HCT116 (cell line): ENCODE data around the gene TAF10. TPM values are rescaled to one million over a fixed set of nuclear protein-coding genes. Genes with fewer than 3 reads are reported as not detected.

ENCODE experiments used
- ATAC-seq: fragments of 200-7000 bp; cut with Tn5 transposase; 2 replicates; pipeline ENCODE4 v1.9.1; 2020; ENCODE audit warnings: mild to moderate bottlenecking, moderate library complexity
- BruUV-seq: library from RNA; stranded (reverse); fragments of 400-500 nt; replicated peaks from 2 replicates; lab custom pipeline; 2021; lab: Mats Ljungman, UMichigan
- CTCF ChIA-PET: fragments of 300-600 bp; sonication (Branson Sonifier 250); formaldehyde crosslinking; loops from one replicate; lab custom pipeline; 2021; ENCODE audit warnings: antibody characterized with exemption; lab: Charles Lee
- POLR2A ChIA-PET: fragments of 300-600, 350-600 bp; sonication (Branson Sonifier 250); formaldehyde crosslinking; loops from one replicate; lab custom pipeline; 2021; ENCODE audit warnings: antibody characterized with exemption; lab: Charles Lee
- RAD21 ChIA-PET, 2 experiments: fragments of 300-600 bp; sonication (Branson Sonifier 250); formaldehyde crosslinking; loops; one replicate each; lab custom pipeline; 2023; ENCODE audit warnings: low total read pairs in 2 of 2; ENCODE audit not compliant: uncharacterized antibody in 2 of 2, unreplicated experiment in 2 of 2, low non-redundant PET in 1 of 2; lab: Charles Lee
- DNase-seq: peaks from one replicate; pipeline ENCODE4 v3.0.0-alpha.2; 2010; ENCODE audit warnings: low read depth, low spot score
- H2AFZ ChIP-seq: fragments of 200-600 bp; shearing (Covaris generic), sonication (generic); 2 replicates; pipeline ENCODE4 v1.6.1; 2017; ENCODE audit warnings: low read depth, mixed run types, mixed read lengths, antibody characterized with exemption, low read length; ENCODE audit not compliant: poor library complexity, severe bottlenecking
- H3K27ac ChIP-seq: 2 replicates; pipeline ENCODE4 v1.5.1; 2012; ENCODE audit warnings: low read depth, low read length
- H3K27me3 ChIP-seq: fragments of 200-600 bp; sonication (generic); 2 replicates; pipeline ENCODE4 v1.6.1; 2016; ENCODE audit warnings: mixed run types, low read length, mixed read lengths; ENCODE audit not compliant: insufficient read depth
- H3K36me3 ChIP-seq, 2 experiments: fragments of 200-500 bp in 1 of 2; fragments of 200-600 bp in 1 of 2; sonication (Bioruptor generic) in 1 of 2; sonication (generic) in 1 of 2; 2 replicates each; pipeline versions ENCODE4 v1.5.1 to v1.6.1; 2014 to 2016; ENCODE audit warnings: low read length in 2 of 2, inconsistent platforms in 1 of 2, mixed read lengths in 1 of 2, mixed run types in 1 of 2; ENCODE audit not compliant: insufficient read depth in 2 of 2, control insufficient read depth in 1 of 2
- H3K4me1 ChIP-seq, 2 experiments: fragments of 200-600 bp in 1 of 2; sonication (generic) in 1 of 2; 2 replicates each; pipeline versions ENCODE4 v1.5.1 to v1.6.1; 2012 to 2017; ENCODE audit warnings: low read length in 2 of 2, inconsistent platforms in 1 of 2, mild to moderate bottlenecking in 1 of 2, mixed read lengths in 1 of 2, mixed run types in 1 of 2, moderate library complexity in 1 of 2; ENCODE audit not compliant: insufficient read depth in 2 of 2, control insufficient read depth in 1 of 2
- H3K4me2 ChIP-seq: fragments of 200-600 bp; sonication (generic); 2 replicates; pipeline ENCODE4 v1.6.1; 2017; ENCODE audit warnings: mixed run types, low read length, mixed read lengths
- H3K4me3 ChIP-seq, 2 experiments: fragments of 200-600 bp in 1 of 2; sonication (generic) in 1 of 2; replicated peaks in 1 of 2; 2 replicates each; pipeline ENCODE4 v1.5.1; 2011 to 2016; ENCODE audit warnings: low read length in 2 of 2, control low read depth in 1 of 2, low read depth in 1 of 2, mild to moderate bottlenecking in 1 of 2, mixed read lengths in 1 of 2, mixed run types in 1 of 2
- H3K79me2 ChIP-seq: fragments of 200-600 bp; sonication (generic); 2 replicates; pipeline ENCODE4 v1.6.1; 2017; ENCODE audit warnings: mild to moderate bottlenecking, mixed run types, low read length, moderate library complexity, mixed read lengths; ENCODE audit not compliant: insufficient read depth
- H3K9ac ChIP-seq: fragments of 200-600 bp; sonication (generic); 2 replicates; pipeline ENCODE4 v1.6.1; 2016; ENCODE audit warnings: low read length, mixed read lengths
- H3K9me2 ChIP-seq: fragments of 200-600 bp; sonication (generic), shearing (Covaris generic); 2 replicates; pipeline ENCODE4 v1.6.1; 2017; ENCODE audit warnings: mixed run types, mild to moderate bottlenecking, moderate library complexity; ENCODE audit not compliant: insufficient read depth
- H3K9me3 ChIP-seq, 2 experiments: fragments of 200-500 bp in 1 of 2; fragments of 200-600 bp in 1 of 2; sonication (Bioruptor generic) in 1 of 2; sonication (generic) in 1 of 2; 2 replicates each; pipeline ENCODE4 v1.6.1; 2014 to 2017; ENCODE audit warnings: low read length in 2 of 2, mixed read lengths in 2 of 2, inconsistent platforms in 1 of 2, low read depth in 1 of 2, mild to moderate bottlenecking in 1 of 2, mixed run types in 1 of 2, moderate library complexity in 1 of 2; ENCODE audit not compliant: control insufficient read depth in 1 of 2, insufficient read depth in 1 of 2
- H4K20me1 ChIP-seq: fragments of 200-600 bp; sonication (generic), shearing (Covaris generic); 2 replicates; pipeline ENCODE4 v1.6.1; 2017; ENCODE audit warnings: mixed run types, mild to moderate bottlenecking, moderate library complexity; ENCODE audit not compliant: insufficient read depth
- CBX3 ChIP-seq: IDR thresholded peaks from 2 replicates; pipeline ENCODE4 v1.6.1; 2012; ENCODE audit warnings: low read depth
- CEBPB ChIP-seq: IDR thresholded peaks from 2 replicates; pipeline ENCODE4 v1.6.1; 2012; ENCODE audit warnings: low read depth
- EGR1 ChIP-seq: IDR thresholded peaks from 2 replicates; pipeline ENCODE4 v1.6.1; 2012; ENCODE audit warnings: low read depth
- ELF1 ChIP-seq: IDR thresholded peaks from 2 replicates; pipeline ENCODE4 v1.6.1; 2012; ENCODE audit warnings: low read depth, borderline replicate concordance
- EZH2 ChIP-seq: fragments of 200-600 bp; sonication (generic); IDR thresholded peaks from 2 replicates; pipeline ENCODE4 v1.6.1; 2017; ENCODE audit warnings: antibody characterized with exemption, mixed run types
- JUND ChIP-seq: IDR thresholded peaks from 2 replicates; pipeline ENCODE4 v1.6.1; 2012
- POLR2A ChIP-seq: IDR thresholded peaks from 2 replicates; pipeline ENCODE4 v1.7.0; 2011; ENCODE audit warnings: borderline replicate concordance; ENCODE audit not compliant: insufficient read depth, insufficient read length; ENCODE audit errors: extremely low read depth
- SIN3A ChIP-seq: IDR thresholded peaks from 2 replicates; pipeline ENCODE4 v1.6.1; 2012; ENCODE audit warnings: low read depth
- SP1 ChIP-seq: IDR thresholded peaks from 2 replicates; pipeline ENCODE4 v1.6.1; 2012; ENCODE audit warnings: low read depth
- SRF ChIP-seq: IDR thresholded peaks from 2 replicates; pipeline ENCODE4 v1.6.1; 2012; ENCODE audit warnings: low read depth
- ZFX ChIP-seq: fragments of 450-650 bp; IDR thresholded peaks from 2 replicates; pipeline ENCODE4 v1.6.1; 2017
- ZNF274 ChIP-seq: fragments of 200-500 bp; sonication (Bioruptor generic); IDR thresholded peaks from 2 replicates; pipeline ENCODE4 v1.6.1; 2014; ENCODE audit warnings: mild to moderate bottlenecking, low read depth, low read length, inconsistent platforms
- intact Hi-C: fragments of 100-400 bp; cut with micrococcal nuclease; formaldehyde crosslinking; loops from 2 replicates; pipeline ENCODE4 v1.10.0; 2022
- total RNA-seq: library from RNA; stranded (reverse); gene quantifications from one replicate; pipeline ENCODE4 v1.2.1, GENCODE V29; 2021; ENCODE audit not compliant: unreplicated experiment
- TF ChIP-seq, protein P1 (sequence below): IDR thresholded peaks from 2 replicates; pipeline ENCODE4 v1.6.1; 2012; ENCODE audit warnings: low read depth

Gene TAF10
- total RNA-seq, 1 experiment from 2014 or later: 151 TPM

DNA sequence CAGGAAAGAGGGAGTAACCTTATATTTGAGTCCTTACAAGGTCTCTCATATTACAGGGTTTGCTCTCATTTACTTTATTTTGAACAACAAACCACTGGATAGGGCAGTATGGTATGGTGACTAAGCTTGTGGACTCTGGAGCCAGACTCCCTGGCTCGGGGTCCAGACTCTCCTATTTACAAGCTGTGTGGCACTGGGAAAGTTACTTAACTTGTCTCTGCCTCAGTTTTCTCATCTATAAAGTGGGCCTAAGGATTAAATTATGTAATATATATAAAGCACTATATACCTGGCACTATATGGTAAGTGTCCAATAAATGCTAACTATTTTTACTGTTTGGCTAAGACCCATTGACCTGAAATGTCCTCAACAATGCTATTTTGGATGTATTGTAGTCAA is 45.3 kb upstream of the TAF10 start:
- H3K79me2 ChIP-seq: no peaks in the 10 kb centered on the region
- H3K9me3 ChIP-seq: no peaks in the 10 kb centered on the region
- DNase-seq (no peak), ATAC-seq (no peak)
- no peak for TF ChIP-seq ZFX
- TF ChIP-seq CEBPB: no peak
- TF ChIP-seq SP1: no peak
- no peak for TF ChIP-seq JUND
- TF ChIP-seq, protein P1, sequence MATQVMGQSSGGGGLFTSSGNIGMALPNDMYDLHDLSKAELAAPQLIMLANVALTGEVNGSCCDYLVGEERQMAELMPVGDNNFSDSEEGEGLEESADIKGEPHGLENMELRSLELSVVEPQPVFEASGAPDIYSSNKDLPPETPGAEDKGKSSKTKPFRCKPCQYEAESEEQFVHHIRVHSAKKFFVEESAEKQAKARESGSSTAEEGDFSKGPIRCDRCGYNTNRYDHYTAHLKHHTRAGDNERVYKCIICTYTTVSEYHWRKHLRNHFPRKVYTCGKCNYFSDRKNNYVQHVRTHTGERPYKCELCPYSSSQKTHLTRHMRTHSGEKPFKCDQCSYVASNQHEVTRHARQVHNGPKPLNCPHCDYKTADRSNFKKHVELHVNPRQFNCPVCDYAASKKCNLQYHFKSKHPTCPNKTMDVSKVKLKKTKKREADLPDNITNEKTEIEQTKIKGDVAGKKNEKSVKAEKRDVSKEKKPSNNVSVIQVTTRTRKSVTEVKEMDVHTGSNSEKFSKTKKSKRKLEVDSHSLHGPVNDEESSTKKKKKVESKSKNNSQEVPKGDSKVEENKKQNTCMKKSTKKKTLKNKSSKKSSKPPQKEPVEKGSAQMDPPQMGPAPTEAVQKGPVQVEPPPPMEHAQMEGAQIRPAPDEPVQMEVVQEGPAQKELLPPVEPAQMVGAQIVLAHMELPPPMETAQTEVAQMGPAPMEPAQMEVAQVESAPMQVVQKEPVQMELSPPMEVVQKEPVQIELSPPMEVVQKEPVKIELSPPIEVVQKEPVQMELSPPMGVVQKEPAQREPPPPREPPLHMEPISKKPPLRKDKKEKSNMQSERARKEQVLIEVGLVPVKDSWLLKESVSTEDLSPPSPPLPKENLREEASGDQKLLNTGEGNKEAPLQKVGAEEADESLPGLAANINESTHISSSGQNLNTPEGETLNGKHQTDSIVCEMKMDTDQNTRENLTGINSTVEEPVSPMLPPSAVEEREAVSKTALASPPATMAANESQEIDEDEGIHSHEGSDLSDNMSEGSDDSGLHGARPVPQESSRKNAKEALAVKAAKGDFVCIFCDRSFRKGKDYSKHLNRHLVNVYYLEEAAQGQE: no peak
- TF ChIP-seq SRF: no peak
- TF ChIP-seq ZNF274: no peak
- no peak for TF ChIP-seq ELF1
- TF ChIP-seq EZH2: no peak
- TF ChIP-seq SIN3A: no peak
- TF ChIP-seq EGR1: no peak
- no peak for TF ChIP-seq POLR2A
- no peak for TF ChIP-seq CBX3
- ChIA-PET RAD21 (no interaction called here), POLR2A (interaction anchor here (1.0 kb wide), 1 partner anchor 26 kb away, joined by 3 read pairs; the partner anchor contains the start of gene MRPL17), CTCF (interaction anchor here (0.9 to 1.5 kb wide), 3 partner anchors 11 to 294 kb away, joined by 3 to 5 read pairs (median 3); no protein-coding TSS in a partner anchor)
- H3K9me2 ChIP-seq: no peaks in the 10 kb centered on the region
- H3K36me3 ChIP-seq: no peaks in the 10 kb centered on the region
- no peaks in the 10 kb centered on the region for H4K20me1 ChIP-seq
- peaks cover 6% of the 10 kb centered on the region; the same call in 1 of the 2 replicates for H3K27me3 ChIP-seq
- H3K4me3 ChIP-seq: no peak overlapping the region
- H3K9ac ChIP-seq: no peak overlapping the region
- no peak overlapping the region for H2AFZ ChIP-seq
- H3K27ac ChIP-seq: no peak overlapping the region
- no peak overlapping the region for H3K4me2 ChIP-seq
- intact Hi-C loops: no loop called here
- no TSS peak for BruUV-seq
- H3K4me1 ChIP-seq: no peaks in the 10 kb centered on the region
